Ishikawa (cell line): ENCODE data around the gene CCDC150.

Source experiments
- EP300 ChIP-seq: IDR thresholded peaks from 2 replicates; pipeline ENCODE4 v1.6.1; 2012; ENCODE audit warnings: borderline replicate concordance
- TCF12 ChIP-seq: IDR thresholded peaks from 2 replicates; pipeline ENCODE4 v1.6.1; 2012; ENCODE audit warnings: low read depth

GRCh38 chr2:196702641-196703040 lies 63.1 kb downstream of the CCDC150 start:
- TF ChIP-seq TCF12 (no peak), EP300 (no peak)
